WTC11 (cell line): Measurements from ENCODE around the gene CAMK2D. TPM values are rescaled to one million over a fixed set of nuclear protein-coding genes. Genes with fewer than 3 reads are reported as not detected.

Experiments
- ATAC-seq: fragments of 200-7000 bp; cut with Tn5 transposase; 2 replicates; pipeline ENCODE4 v1.10.0; 2021; ENCODE audit warnings: mild to moderate bottlenecking, moderate library complexity
- CTCF ChIA-PET: fragments of 300-600 bp; sonication (Branson Sonifier 250); formaldehyde crosslinking; loops from one replicate; lab custom pipeline; 2021; ENCODE audit warnings: antibody characterized with exemption; lab: Charles Lee
- POLR2A ChIA-PET: fragments of 350-600 bp; sonication (Branson Sonifier 250); formaldehyde crosslinking; loops from one replicate; lab custom pipeline; 2021; ENCODE audit warnings: antibody characterized with exemption; lab: Charles Lee
- DNase-seq: peaks from one replicate; pipeline ENCODE4 v3.0.0; 2021; ENCODE audit warnings: low spot score
- H3K27ac Mint-ChIP-seq: 2 replicates; pipeline ENCODE4 v1.8.0; 2021; ENCODE audit warnings: mixed read lengths
- H3K27me3 Mint-ChIP-seq: 2 replicates; pipeline ENCODE4 v1.8.0; 2021; ENCODE audit warnings: low read depth, mild to moderate bottlenecking, moderate library complexity, mixed read lengths
- H3K36me3 Mint-ChIP-seq: 2 replicates; pipeline ENCODE4 v1.8.0; 2021; ENCODE audit warnings: mixed read lengths
- H3K4me1 Mint-ChIP-seq: 2 replicates; pipeline ENCODE4 v1.8.0; 2022; ENCODE audit warnings: mixed read lengths
- H3K4me3 Mint-ChIP-seq: 2 replicates; pipeline ENCODE4 v1.8.0; 2021; ENCODE audit warnings: mild to moderate bottlenecking, moderate library complexity, mixed read lengths
- H3K9me3 Mint-ChIP-seq: 2 replicates; pipeline ENCODE4 v1.8.0; 2021; ENCODE audit warnings: mixed read lengths
- AFF4 ChIP-seq: sonication (generic); formaldehyde crosslinking; IDR thresholded peaks from 2 replicates; pipeline ENCODE4 v1.8.1; 2023; ENCODE audit warnings: mild to moderate bottlenecking, missing genetic modification reagents, borderline replicate concordance
- ATF6 ChIP-seq: sonication (generic); formaldehyde crosslinking; IDR thresholded peaks from 2 replicates; pipeline ENCODE4 v1.8.1; 2023; ENCODE audit warnings: mild to moderate bottlenecking, missing genetic modification reagents
- CBFB ChIP-seq: sonication (generic); formaldehyde crosslinking; IDR thresholded peaks from 2 replicates; pipeline ENCODE4 v1.8.1; 2022; ENCODE audit warnings: mild to moderate bottlenecking, low read depth, missing genetic modification reagents
- E2F5 ChIP-seq: sonication (generic); formaldehyde crosslinking; IDR thresholded peaks from 2 replicates; pipeline ENCODE4 v1.8.1; 2022; ENCODE audit warnings: mild to moderate bottlenecking, moderate library complexity, missing genetic modification reagents
- ELF4 ChIP-seq: sonication (generic); formaldehyde crosslinking; IDR thresholded peaks from 2 replicates; pipeline ENCODE4 v1.8.1; 2022; ENCODE audit warnings: low read depth, mild to moderate bottlenecking, moderate library complexity, missing genetic modification reagents
- EMX1 ChIP-seq: fragments of 250-450 bp; sonication (Bioruptor Pico); IDR thresholded peaks from 2 replicates; pipeline ENCODE4 v1.8.0; 2021; ENCODE audit warnings: mild to moderate bottlenecking
- KAT7 ChIP-seq: sonication (generic); formaldehyde crosslinking; IDR thresholded peaks from 2 replicates; pipeline ENCODE4 v1.8.1; 2023; ENCODE audit warnings: missing genetic modification reagents, mild to moderate bottlenecking, borderline replicate concordance
- MXD4 ChIP-seq: fragments of 250-450 bp; sonication (Bioruptor Pico); IDR thresholded peaks from 2 replicates; pipeline ENCODE4 v1.8.0; 2021; ENCODE audit warnings: mild to moderate bottlenecking, moderate library complexity, borderline replicate concordance
- NR2C2 ChIP-seq: sonication (generic); formaldehyde crosslinking; IDR thresholded peaks from 2 replicates; pipeline ENCODE4 v1.8.0; 2022; ENCODE audit warnings: mild to moderate bottlenecking, missing genetic modification reagents
- OVOL2 ChIP-seq: fragments of 250-450 bp; sonication (Bioruptor Pico); IDR thresholded peaks from 2 replicates; pipeline ENCODE4 v1.9.0; 2021; ENCODE audit warnings: mild to moderate bottlenecking, borderline replicate concordance
- RELA ChIP-seq: sonication (generic); formaldehyde crosslinking; IDR thresholded peaks from 2 replicates; pipeline ENCODE4 v1.8.1; 2022; ENCODE audit warnings: missing genetic modification reagents, mild to moderate bottlenecking, borderline replicate concordance
- STAT6 ChIP-seq: sonication (generic); formaldehyde crosslinking; conservative IDR thresholded peaks from 2 replicates; pipeline ENCODE4 v1.8.1; 2023; ENCODE audit warnings: mild to moderate bottlenecking, low read depth, missing genetic modification reagents, moderate library complexity
- TCF7 ChIP-seq: sonication (generic); formaldehyde crosslinking; IDR thresholded peaks from 2 replicates; pipeline ENCODE4 v1.8.0; 2022; ENCODE audit warnings: mild to moderate bottlenecking, low read depth, missing genetic modification reagents, moderate library complexity
- TP53 ChIP-seq: sonication (generic); formaldehyde crosslinking; IDR thresholded peaks from 2 replicates; pipeline ENCODE4 v1.8.1; 2023; ENCODE audit warnings: mild to moderate bottlenecking, missing genetic modification reagents
- ZBTB21 ChIP-seq: sonication (generic); formaldehyde crosslinking; IDR thresholded peaks from 2 replicates; pipeline ENCODE4 v1.8.1; 2023; ENCODE audit warnings: mild to moderate bottlenecking, missing genetic modification reagents, borderline replicate concordance
- ZNF121 ChIP-seq: sonication (generic); formaldehyde crosslinking; IDR thresholded peaks from 2 replicates; pipeline ENCODE4 v1.8.0; 2023; ENCODE audit warnings: missing genetic modification reagents
- ZNF138 ChIP-seq: sonication (generic); formaldehyde crosslinking; conservative IDR thresholded peaks from 2 replicates; pipeline ENCODE4 v1.8.1; 2022; ENCODE audit warnings: mild to moderate bottlenecking, moderate library complexity, missing genetic modification reagents
- ZNF425 ChIP-seq: fragments of 250-450 bp; sonication (Bioruptor Pico); conservative IDR thresholded peaks from 2 replicates; pipeline ENCODE4 v1.9.0; 2021; ENCODE audit warnings: mild to moderate bottlenecking
- ZSCAN18 ChIP-seq: fragments of 250-450 bp; sonication (Bioruptor Pico); IDR thresholded peaks from 2 replicates; pipeline ENCODE4 v2.1.2; 2022; ENCODE audit warnings: mild to moderate bottlenecking, moderate library complexity
- total RNA-seq: library from RNA; stranded (reverse); gene quantifications from 3 replicates; pipeline ENCODE4 v1.2.3, GENCODE V29; 2021

The CAMK2D gene
- total RNA-seq, 1 experiment from 2014 or later, result 16.5 TPM

- H3K27ac Mint-ChIP-seq, result no peak overlapping the region
- H3K27me3 Mint-ChIP-seq, result peaks cover 22% of the 10 kb centered on the region
- ChIA-PET CTCF (interaction anchor here (0.5 to 1.1 kb wide), 3 partner anchors 211 to 867 kb away, joined by 3 to 7 read pairs (median 3); no protein-coding TSS in a partner anchor), POLR2A (no interaction called here)
- H3K4me1 Mint-ChIP-seq, result peaks cover 44% of the 10 kb centered on the region
- TF ChIP-seq NR2C2 (no peak), ATF6 (CRISPR knock-in tag) (no peak), ZBTB21 (CRISPR knock-in tag) (no peak), OVOL2 (no peak), TP53 (CRISPR knock-in tag) (no peak), AFF4 (CRISPR knock-in tag) (no peak), ZSCAN18 (no peak)
- H3K36me3 Mint-ChIP-seq, result no peaks in the 10 kb centered on the region
- no peaks in the 10 kb centered on the region for H3K9me3 Mint-ChIP-seq
- H3K4me3 Mint-ChIP-seq, result no peak overlapping the region
- no peak for DNase-seq
- ATAC-seq, result no peak
These were observed 3.2 kb downstream of the CAMK2D start for GRCh38 chr4:113758372-113758771.

- H3K36me3 Mint-ChIP-seq, result no peaks in the 10 kb centered on the region
- H3K4me3 Mint-ChIP-seq, result no peak overlapping the region
- H3K9me3 Mint-ChIP-seq, result no peaks in the 10 kb centered on the region
- no peak for ATAC-seq
- H3K4me1 Mint-ChIP-seq, result peaks cover 41% of the 10 kb centered on the region
- CTCF ChIA-PET, result no interaction called here
- peaks cover 22% of the 10 kb centered on the region for H3K27me3 Mint-ChIP-seq
- no peak for DNase-seq
- TF ChIP-seq ZBTB21 (CRISPR knock-in tag) (no peak), ZNF138 (CRISPR knock-in tag) (no peak), MXD4 (no peak), TCF7 (CRISPR knock-in tag) (no peak)
- H3K27ac Mint-ChIP-seq, result no peak overlapping the region
- POLR2A ChIA-PET, result no interaction called here
These were observed 4.1 kb downstream of the CAMK2D start for GRCh38 chr4:113757486-113757885.

- ChIA-PET POLR2A (no interaction called here), CTCF (no interaction called here)
- Mint-ChIP-seq H3K4me1 (peaks cover 41% of the 10 kb centered on the region), H3K9me3 (no peaks in the 10 kb centered on the region), H3K4me3 (no peak overlapping the region), H3K36me3 (no peaks in the 10 kb centered on the region), H3K27me3 (peaks cover 22% of the 10 kb centered on the region), H3K27ac (no peak overlapping the region)
- DNase-seq (no peak), ATAC-seq (no peak)
- TF ChIP-seq RELA (CRISPR knock-in tag) (no peak), ZNF121 (no peak), STAT6 (no peak), ELF4 (CRISPR knock-in tag) (no peak), CBFB (CRISPR knock-in tag) (no peak), EMX1 (CRISPR knock-in tag) (no peak), KAT7 (CRISPR knock-in tag) (no peak), ZNF425 (CRISPR knock-in tag) (no peak), E2F5 (no peak)
These were observed 5.5 kb downstream of the CAMK2D start for GRCh38 chr4:113756005-113756410.
